Endodermal cell (in vitro differentiated cells): Measurements from ENCODE around the gene LRRC1. TPM values are rescaled to one million over a fixed set of nuclear protein-coding genes. Genes with fewer than 3 reads are reported as not detected.

Experiments used
- DNase-seq: peaks from one replicate; pipeline ENCODE4 v3.0.0-alpha.2; 2017
- H3K27ac ChIP-seq: 2 replicates; pipeline ENCODE4 v1.5.1; 2013; ENCODE audit warnings: mild to moderate bottlenecking, low read depth, low read length, moderate library complexity
- H3K27me3 ChIP-seq: 2 replicates; pipeline ENCODE4 v1.6.1; 2013; ENCODE audit warnings: mild to moderate bottlenecking, low read length, moderate library complexity; ENCODE audit not compliant: insufficient read depth, control insufficient read depth, poor library complexity, severe bottlenecking
- H3K36me3 ChIP-seq: 2 replicates; pipeline ENCODE4 v1.7.0; 2013; ENCODE audit warnings: mild to moderate bottlenecking, low read length, moderate library complexity; ENCODE audit not compliant: control insufficient read depth, insufficient read depth
- H3K4me1 ChIP-seq: one replicate; pipeline ENCODE4 v1.7.0; 2013; ENCODE audit warnings: low read length; ENCODE audit not compliant: control insufficient read depth, insufficient read depth
- H3K4me3 ChIP-seq: 2 replicates; pipeline ENCODE4 v1.5.1; 2013; ENCODE audit warnings: mild to moderate bottlenecking, low read length, moderate library complexity
- H3K9ac ChIP-seq: 2 replicates; pipeline ENCODE4 v1.6.1; 2013; ENCODE audit warnings: mild to moderate bottlenecking, low read length, moderate library complexity; ENCODE audit not compliant: poor library complexity, severe bottlenecking; ENCODE audit errors: extremely low read depth
- H3K9me3 ChIP-seq: 2 replicates; pipeline ENCODE4 v1.6.1; 2013; ENCODE audit warnings: mild to moderate bottlenecking, low read length, moderate library complexity; ENCODE audit not compliant: control insufficient read depth
- H3K27ac Mint-ChIP-seq: 2 replicates; pipeline ENCODE4 v1.8.0; 2020; ENCODE audit warnings: mixed read lengths
- H3K27me3 Mint-ChIP-seq: 2 replicates; pipeline ENCODE4 v1.8.0; 2021; ENCODE audit warnings: mild to moderate bottlenecking, mixed read lengths; ENCODE audit not compliant: insufficient read depth
- H3K36me3 Mint-ChIP-seq: 2 replicates; pipeline ENCODE4 v1.8.0; 2020; ENCODE audit warnings: low read depth, mixed read lengths
- H3K4me1 Mint-ChIP-seq: 2 replicates; pipeline ENCODE4 v1.8.0; 2020; ENCODE audit warnings: mixed read lengths
- H3K4me3 Mint-ChIP-seq: 2 replicates; pipeline ENCODE4 v1.8.0; 2020; ENCODE audit warnings: mild to moderate bottlenecking, moderate library complexity, mixed read lengths
- H3K9me3 Mint-ChIP-seq: 2 replicates; pipeline ENCODE4 v1.8.0; 2020; ENCODE audit warnings: mild to moderate bottlenecking, mixed read lengths
- WGBS, 2 experiments: methylation state at CpG; one replicate each; pipeline versions ENCODE4 v1.1.5 to v1.1.7; 2013; ENCODE audit warnings: missing lambda C conversion rate in 2 of 2, mixed read lengths in 1 of 2; ENCODE audit not compliant: insufficient coverage in 1 of 2, insufficient read length in 1 of 2; 5-methylcytosine and 5-hydroxymethylcytosine counted together
- total RNA-seq, 2 donors: library from RNA; stranded (reverse); fragmentation: NEBNext Ultra II Directional in 1 of 2; extraction: Animal tissue kit (Norgen Biotek cat#: 25700) in 1 of 2; gene quantifications; 2 replicates in 1 of 2; 3 replicates in 1 of 2; pipeline ENCODE4 v1.2.1, GENCODE V29; 2021
- TF ChIP-seq, protein P1 (sequence below): fragments of 200-600 bp; sonication (generic); conservative IDR thresholded peaks from 2 replicates; pipeline ENCODE4 v1.5.0; 2021; ENCODE audit warnings: antibody characterized with exemption, mild to moderate bottlenecking

Gene LRRC1
- total RNA-seq, 2 donors from 2014 or later = 14.1 to 15.3 TPM

- Histone ChIP-seq H3K27me3 (peaks cover 25% of the 10 kb centered on the region), H3K27ac (no peak overlapping the region), H3K9ac (peak overlapping the region; percentile 58), H3K9me3 (peaks cover 15% of the 10 kb centered on the region), H3K36me3 (no peaks in the 10 kb centered on the region), H3K4me3 (peak overlapping the region; percentile 93), H3K4me1 (peaks cover 7% of the 10 kb centered on the region)
- Mint-ChIP-seq H3K36me3 (no peaks in the 10 kb centered on the region), H3K4me1 (peaks cover 19% of the 10 kb centered on the region), H3K27ac (peak overlapping the region; percentile 96), H3K4me3 (peak overlapping the region; percentile 93), H3K9me3 (peaks cover 5% of the 10 kb centered on the region), H3K27me3 (peaks cover 23% of the 10 kb centered on the region)
- DNase-seq = no peak
- TF ChIP-seq, protein P1, sequence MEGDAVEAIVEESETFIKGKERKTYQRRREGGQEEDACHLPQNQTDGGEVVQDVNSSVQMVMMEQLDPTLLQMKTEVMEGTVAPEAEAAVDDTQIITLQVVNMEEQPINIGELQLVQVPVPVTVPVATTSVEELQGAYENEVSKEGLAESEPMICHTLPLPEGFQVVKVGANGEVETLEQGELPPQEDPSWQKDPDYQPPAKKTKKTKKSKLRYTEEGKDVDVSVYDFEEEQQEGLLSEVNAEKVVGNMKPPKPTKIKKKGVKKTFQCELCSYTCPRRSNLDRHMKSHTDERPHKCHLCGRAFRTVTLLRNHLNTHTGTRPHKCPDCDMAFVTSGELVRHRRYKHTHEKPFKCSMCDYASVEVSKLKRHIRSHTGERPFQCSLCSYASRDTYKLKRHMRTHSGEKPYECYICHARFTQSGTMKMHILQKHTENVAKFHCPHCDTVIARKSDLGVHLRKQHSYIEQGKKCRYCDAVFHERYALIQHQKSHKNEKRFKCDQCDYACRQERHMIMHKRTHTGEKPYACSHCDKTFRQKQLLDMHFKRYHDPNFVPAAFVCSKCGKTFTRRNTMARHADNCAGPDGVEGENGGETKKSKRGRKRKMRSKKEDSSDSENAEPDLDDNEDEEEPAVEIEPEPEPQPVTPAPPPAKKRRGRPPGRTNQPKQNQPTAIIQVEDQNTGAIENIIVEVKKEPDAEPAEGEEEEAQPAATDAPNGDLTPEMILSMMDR = no peak
- 80 to 92% methylated on average over 1 to 3 of the region's 3 CpGs for WGBS, 2 experiments
Measured at GRCh38 chr6:53792973-53793317, 1.9 kb upstream of the LRRC1 start.

DNA sequence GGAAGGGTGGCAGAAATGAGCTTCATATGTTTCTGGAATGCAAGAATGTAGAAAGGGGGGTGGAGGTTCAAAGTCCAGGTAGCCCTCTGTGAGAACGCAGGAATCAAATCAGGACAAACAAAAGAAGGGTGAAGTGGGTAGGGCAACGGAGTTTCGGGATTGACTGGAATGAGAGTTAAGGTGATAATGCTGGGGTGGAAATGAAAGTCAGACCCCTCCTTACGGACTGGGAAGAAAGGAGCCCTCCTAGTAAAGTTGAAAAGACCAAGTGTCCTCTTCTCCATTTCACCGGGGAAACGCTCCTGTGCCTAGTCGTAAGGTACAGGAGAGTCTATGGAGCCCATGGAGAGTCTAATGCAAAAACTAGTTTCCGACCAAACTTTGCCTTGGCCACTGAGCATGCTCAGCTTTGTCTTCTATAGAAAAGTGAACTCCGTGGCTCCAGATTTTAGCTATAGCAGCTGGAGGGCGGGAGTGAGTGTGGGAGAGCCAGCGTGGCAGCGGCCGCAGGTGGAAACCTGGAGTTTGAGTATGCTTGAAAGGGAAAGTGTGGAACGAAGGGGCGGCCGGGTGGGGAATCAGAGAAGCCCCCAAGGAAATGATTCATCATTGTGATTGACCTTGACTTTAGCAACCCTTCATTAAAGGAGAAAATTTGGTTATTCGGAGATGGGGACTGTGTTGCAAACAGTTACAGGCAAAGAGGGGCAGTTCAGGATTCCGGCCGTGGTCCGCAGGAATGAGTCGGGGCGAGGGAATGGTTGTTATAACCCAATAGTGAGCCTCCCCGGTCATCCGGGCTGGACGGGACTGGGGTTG is 1.3 kb upstream of the LRRC1 start:
- peaks cover 4% of the 10 kb centered on the region for H3K9me3 Mint-ChIP-seq
- Histone ChIP-seq H3K9ac (peak overlapping the region; percentile 58), H3K4me3 (peak overlapping the region; percentile 93), H3K9me3 (peaks cover 10% of the 10 kb centered on the region), H3K27me3 (peaks cover 26% of the 10 kb centered on the region), H3K36me3 (no peaks in the 10 kb centered on the region), H3K4me1 (peaks cover 7% of the 10 kb centered on the region), H3K27ac (no peak overlapping the region)
- H3K36me3 Mint-ChIP-seq = no peaks in the 10 kb centered on the region
- peak overlapping the region; percentile 93 for H3K4me3 Mint-ChIP-seq
- H3K27me3 Mint-ChIP-seq = peaks cover 28% of the 10 kb centered on the region
- 2 to 3% methylated on average over 17 to 25 of the region's 25 CpGs for WGBS, 2 experiments
- peak; percentile 72 for DNase-seq
- H3K27ac Mint-ChIP-seq = peak overlapping the region; percentile 96
- peaks cover 19% of the 10 kb centered on the region for H3K4me1 Mint-ChIP-seq
- TF ChIP-seq, protein P1 = no peak

- peak; percentile 86 for DNase-seq
- H3K27me3 Mint-ChIP-seq = peaks cover 31% of the 10 kb centered on the region
- Histone ChIP-seq H3K9ac (peak overlapping the region; percentile 70), H3K9me3 (peaks cover 4% of the 10 kb centered on the region), H3K27ac (no peak overlapping the region), H3K36me3 (no peaks in the 10 kb centered on the region), H3K27me3 (peaks cover 26% of the 10 kb centered on the region), H3K4me3 (peak overlapping the region; percentile 93), H3K4me1 (peaks cover 7% of the 10 kb centered on the region)
- H3K36me3 Mint-ChIP-seq = no peaks in the 10 kb centered on the region
- 0% methylated on average over 27 of the region's 27 CpGs; no CpG with 5 or more reads in 1 of the 2 experiments for WGBS, 2 experiments
- TF ChIP-seq, protein P1 = peak; percentile 57
- peak overlapping the region; percentile 93 for H3K4me3 Mint-ChIP-seq
- peaks cover 19% of the 10 kb centered on the region for H3K4me1 Mint-ChIP-seq
- peak overlapping the region; percentile 96 for H3K27ac Mint-ChIP-seq
- no peaks in the 10 kb centered on the region for H3K9me3 Mint-ChIP-seq
Measured at GRCh38 chr6:53794137-53794719, 577 bp upstream of the LRRC1 start.
